Peyer's patch (tissue), 4 donors: Measurements from ENCODE around the gene S100A1. TPM values are rescaled to one million over a fixed set of nuclear protein-coding genes. Genes with fewer than 3 reads are reported as not detected.

Experiments used
- DNase-seq, 3 donors: peaks; one replicate each; pipeline ENCODE4 v3.0.0-alpha.2; 2017 to 2019
- H3K27ac ChIP-seq, 4 donors: fragments of 200-600 bp; sonication (generic); one replicate each; pipeline ENCODE4 v1.5.1; 2016 to 2019
- H3K27me3 ChIP-seq, 2 donors: fragments of 200-600 bp; sonication (generic); one replicate each; pipeline ENCODE4 v1.5.1; 2019
- H3K36me3 ChIP-seq, 3 donors: fragments of 200-600 bp; sonication (generic); one replicate each; pipeline ENCODE4 v1.5.1; 2016 to 2019
- H3K4me1 ChIP-seq, 4 donors: fragments of 200-600 bp; sonication (generic); one replicate each; pipeline ENCODE4 v1.5.1; 2016 to 2019
- H3K4me3 ChIP-seq, 4 donors: fragments of 200-600 bp; sonication (generic); 1 replicate in 3 of 4; 2 replicates in 1 of 4; pipeline ENCODE4 v1.5.1; 2016 to 2019; ENCODE audit warnings: mild to moderate bottlenecking in 1 of 4
- H3K9me3 ChIP-seq, 4 donors: fragments of 200-600 bp; sonication (generic); one replicate each; pipeline ENCODE4 v1.5.1; 2016 to 2019; ENCODE audit warnings: mild to moderate bottlenecking in 1 of 4
- POLR2A ChIP-seq, 2 donors: fragments of 450-650 bp; IDR thresholded peaks; one replicate each; pipeline ENCODE4 v1.5.1; 2017; ENCODE audit warnings: antibody characterized with exemption in 2 of 2, mild to moderate bottlenecking in 2 of 2, moderate library complexity in 2 of 2
- total RNA-seq, 4 donors: library from RNA; depleted of rRNA; stranded (reverse); fragments of >200 nt; gene quantifications; one replicate each; pipeline ENCODE4 v1.1.0, GENCODE V29; 2016
- TF ChIP-seq, protein P1 (sequence below), 6 experiments: fragments of 450-650 bp in 4 of 6; fragments of 200-600 bp in 2 of 6; sonication (generic) in 1 of 6; IDR thresholded peaks; one replicate each; pipeline ENCODE4 v1.5.1; 2017 to 2019; ENCODE audit warnings: antibody characterized with exemption in 6 of 6, mild to moderate bottlenecking in 3 of 6, moderate library complexity in 1 of 6

The S100A1 gene
- total RNA-seq, 4 donors from 2014 or later: not detected

GRCh38 chr1:153607381-153607780 lies 20.9 kb upstream of the S100A1 start:
- H3K4me3 ChIP-seq: peak overlapping the region in 2 of 4 donors; percentile 49 to 52
- no peak for TF ChIP-seq POLR2A (IDR thresholded peaks at IDR 0.05)
- TF ChIP-seq, protein P1, sequence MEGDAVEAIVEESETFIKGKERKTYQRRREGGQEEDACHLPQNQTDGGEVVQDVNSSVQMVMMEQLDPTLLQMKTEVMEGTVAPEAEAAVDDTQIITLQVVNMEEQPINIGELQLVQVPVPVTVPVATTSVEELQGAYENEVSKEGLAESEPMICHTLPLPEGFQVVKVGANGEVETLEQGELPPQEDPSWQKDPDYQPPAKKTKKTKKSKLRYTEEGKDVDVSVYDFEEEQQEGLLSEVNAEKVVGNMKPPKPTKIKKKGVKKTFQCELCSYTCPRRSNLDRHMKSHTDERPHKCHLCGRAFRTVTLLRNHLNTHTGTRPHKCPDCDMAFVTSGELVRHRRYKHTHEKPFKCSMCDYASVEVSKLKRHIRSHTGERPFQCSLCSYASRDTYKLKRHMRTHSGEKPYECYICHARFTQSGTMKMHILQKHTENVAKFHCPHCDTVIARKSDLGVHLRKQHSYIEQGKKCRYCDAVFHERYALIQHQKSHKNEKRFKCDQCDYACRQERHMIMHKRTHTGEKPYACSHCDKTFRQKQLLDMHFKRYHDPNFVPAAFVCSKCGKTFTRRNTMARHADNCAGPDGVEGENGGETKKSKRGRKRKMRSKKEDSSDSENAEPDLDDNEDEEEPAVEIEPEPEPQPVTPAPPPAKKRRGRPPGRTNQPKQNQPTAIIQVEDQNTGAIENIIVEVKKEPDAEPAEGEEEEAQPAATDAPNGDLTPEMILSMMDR (IDR thresholded peaks at IDR 0.05): no peak
- peak overlapping the region in 2 of 4 donors; percentile 97 to 100 for H3K27ac ChIP-seq
- DNase-seq: no peak
- H3K36me3 ChIP-seq: peaks cover 0 to 21% (median 0%) of the 10 kb centered on the region in 3 donors
- peaks cover 0 to 39% (median 0%) of the 10 kb centered on the region in 4 donors for H3K4me1 ChIP-seq
- H3K9me3 ChIP-seq: no peaks in the 10 kb centered on the region
- no peaks in the 10 kb centered on the region for H3K27me3 ChIP-seq

DNA sequence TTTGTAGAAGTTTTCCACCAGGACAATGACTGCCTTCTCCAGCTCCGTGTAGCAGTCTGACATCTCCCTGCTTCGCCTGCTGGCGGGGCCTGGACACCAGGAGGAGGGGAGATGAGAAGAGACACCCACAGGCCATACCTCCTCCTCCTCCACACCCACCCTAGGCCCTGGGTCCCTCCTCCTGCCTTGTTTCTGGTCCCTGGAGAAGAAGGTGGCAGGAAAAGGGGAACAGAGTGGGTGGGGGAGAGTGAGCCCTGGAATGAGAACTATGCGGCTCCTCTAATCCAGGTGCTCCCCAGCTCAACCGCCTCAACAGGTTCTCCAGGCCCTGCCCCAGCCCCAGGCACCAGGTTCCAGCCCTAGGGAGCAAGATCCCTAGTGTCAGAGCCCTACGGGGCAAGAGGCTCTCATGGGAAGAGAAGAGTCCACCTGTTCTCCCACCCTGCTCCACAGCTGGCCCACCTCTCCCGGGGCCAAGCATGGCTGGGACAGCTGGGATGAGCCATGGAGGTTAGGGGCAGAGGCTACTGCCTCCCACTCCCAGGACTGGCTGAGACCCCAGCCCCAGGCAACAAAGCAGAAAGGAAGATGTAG lies 20.0 kb upstream of the S100A1 start:
- Histone ChIP-seq H3K4me3 (peak overlapping the region in 3 of 4 donors; percentile 9 to 52 (median 49)), H3K4me1 (peaks cover 0 to 41% (median 0%) of the 10 kb centered on the region in 4 donors), H3K9me3 (no peaks in the 10 kb centered on the region), H3K27ac (peak overlapping the region; percentile 46 to 100 (median 91)), H3K36me3 (peaks cover 0 to 21% (median 0%) of the 10 kb centered on the region in 3 donors), H3K27me3 (no peaks in the 10 kb centered on the region)
- TF ChIP-seq, protein P1 (IDR thresholded peaks at IDR 0.05): no peak
- no peak for TF ChIP-seq POLR2A (IDR thresholded peaks at IDR 0.05)
- no peak for DNase-seq

GRCh38 chr1:153608742-153609584 lies 19.3 kb upstream of the S100A1 start:
- TF ChIP-seq POLR2A (IDR thresholded peaks at IDR 0.05): peak; percentile 42 to 87
- TF ChIP-seq, protein P1 (IDR thresholded peaks at IDR 0.05): no peak
- peak overlapping the region in 3 of 4 donors; percentile 9 to 52 (median 49) for H3K4me3 ChIP-seq

DNA sequence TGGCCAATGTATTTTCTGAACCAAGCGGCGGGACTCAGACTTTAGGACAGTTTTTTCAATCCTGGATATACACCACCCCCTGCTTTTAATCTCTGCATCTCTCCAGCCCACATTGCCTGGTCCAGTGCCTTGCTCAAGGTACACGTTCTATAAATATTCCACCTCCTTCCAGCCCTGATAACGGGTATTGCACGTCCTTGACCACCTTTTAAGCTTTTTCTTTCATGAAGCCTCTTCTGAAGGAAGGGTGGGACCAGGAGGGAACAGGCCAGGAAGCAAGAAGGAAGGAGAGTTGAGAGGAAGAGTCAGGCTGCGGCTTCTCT lies 18.7 kb upstream of the S100A1 start:
- peaks cover 0 to 21% (median 0%) of the 10 kb centered on the region in 3 donors for H3K36me3 ChIP-seq
- no peak for DNase-seq
- H3K9me3 ChIP-seq: no peaks in the 10 kb centered on the region
- peak overlapping the region in 3 of 4 donors; percentile 85 to 100 (median 97) for H3K27ac ChIP-seq
- no peaks in the 10 kb centered on the region for H3K27me3 ChIP-seq
- H3K4me3 ChIP-seq: peak overlapping the region in 2 of 4 donors; percentile 49 to 52
- TF ChIP-seq, protein P1 (IDR thresholded peaks at IDR 0.05): no peak
- no peak for TF ChIP-seq POLR2A (IDR thresholded peaks at IDR 0.05)
- peaks cover 0 to 51% (median 0%) of the 10 kb centered on the region in 4 donors for H3K4me1 ChIP-seq

More at GRCh38 chr1:153608742-153609584, 19.3 kb upstream of the S100A1 start:
- peaks cover 0 to 49% (median 0%) of the 10 kb centered on the region in 4 donors for H3K4me1 ChIP-seq
- peak overlapping the region; percentile 46 to 100 (median 91) for H3K27ac ChIP-seq
- no peaks in the 10 kb centered on the region for H3K27me3 ChIP-seq
- peaks cover 0 to 21% (median 0%) of the 10 kb centered on the region in 3 donors for H3K36me3 ChIP-seq
- no peaks in the 10 kb centered on the region for H3K9me3 ChIP-seq
- peak in 2 of 3 donors; percentile 90 to 94 for DNase-seq

GRCh38 chr1:153610334-153610733 lies 17.9 kb upstream of the S100A1 start:
- Histone ChIP-seq H3K4me3 (peak overlapping the region in 2 of 4 donors; percentile 64 to 76), H3K4me1 (peaks cover 0 to 55% (median 0%) of the 10 kb centered on the region in 4 donors), H3K36me3 (peaks cover 0 to 21% (median 0%) of the 10 kb centered on the region in 3 donors), H3K27me3 (no peaks in the 10 kb centered on the region), H3K27ac (peak overlapping the region in 3 of 4 donors; percentile 85 to 100 (median 97)), H3K9me3 (no peaks in the 10 kb centered on the region)
- DNase-seq: peak in 1 of 3 donors; percentile 53
- TF ChIP-seq POLR2A (IDR thresholded peaks at IDR 0.05): peak in 1 of 2 donors; percentile 36
- TF ChIP-seq, protein P1 (IDR thresholded peaks at IDR 0.05): no peak
